Duodenal mucosa (tissue), 2 donors: ENCODE measurements around the gene ECHS1.
A peak's percentile ranks its signal among the peaks of the same experiment; 100 is the strongest.
"Not testable (repeated sequence)": the region's sequence is repeated elsewhere in the genome, so short reads cannot be mapped to it uniquely, and the experiment has no call there.

Experiments used
- H3K27ac ChIP-seq: one replicate; pipeline ENCODE4 v1.7.0; 2013; ENCODE audit warnings: low read depth, low read length
- H3K27me3 ChIP-seq, 2 donors: one replicate each; pipeline ENCODE4 v1.7.0; 2013; ENCODE audit warnings: low read length in 2 of 2, control low read depth in 1 of 2; ENCODE audit not compliant: insufficient read depth in 2 of 2, control insufficient read depth in 1 of 2
- H3K36me3 ChIP-seq, 2 donors: one replicate each; pipeline ENCODE4 v1.7.0; 2013; ENCODE audit warnings: low read length in 2 of 2, control low read depth in 1 of 2; ENCODE audit not compliant: insufficient read depth in 2 of 2, control insufficient read depth in 1 of 2
- H3K4me1 ChIP-seq, 2 donors: one replicate each; pipeline ENCODE4 v1.7.0; 2013; ENCODE audit warnings: low read length in 2 of 2, control low read depth in 1 of 2; ENCODE audit not compliant: insufficient read depth in 2 of 2, control insufficient read depth in 1 of 2
- H3K4me3 ChIP-seq, 2 donors: one replicate each; pipeline ENCODE4 v1.7.0; 2013; ENCODE audit warnings: low read length in 2 of 2, low read depth in 1 of 2
- H3K9ac ChIP-seq, 2 donors: one replicate each; pipeline ENCODE4 v1.7.0; 2013; ENCODE audit warnings: low read length in 2 of 2, low read depth in 1 of 2
- H3K9me3 ChIP-seq, 2 donors: one replicate each; pipeline ENCODE4 v1.7.0; 2013; ENCODE audit warnings: low read length in 2 of 2, control low read depth in 1 of 2; ENCODE audit not compliant: control insufficient read depth in 1 of 2

The ECHS1 gene

DNA sequence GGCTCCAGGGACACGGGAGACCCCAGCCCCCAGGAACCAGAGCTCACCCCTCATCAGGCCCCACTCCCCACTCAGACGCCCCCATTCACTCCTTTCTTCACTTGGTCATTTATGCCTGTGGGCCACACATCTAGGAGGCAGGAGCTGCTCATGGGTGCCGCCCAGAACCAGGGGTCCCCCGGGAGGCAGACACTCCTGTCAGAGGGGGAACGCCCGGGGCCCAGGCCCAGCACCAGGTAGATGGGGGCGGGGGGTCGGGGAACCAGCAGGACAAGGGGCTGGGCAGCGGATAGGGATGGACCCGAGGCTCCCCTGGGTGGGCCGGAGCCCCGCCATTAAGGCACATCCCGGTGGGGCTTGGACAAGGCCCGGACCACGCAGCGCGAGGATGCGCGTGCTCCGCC, 48.3 kb downstream of the ECHS1 start:
- no peak overlapping the region for H3K27ac ChIP-seq
- H3K4me1 ChIP-seq = peaks cover 7 to 10% of the 10 kb centered on the region in 2 donors
- no peaks in the 10 kb centered on the region for H3K9me3 ChIP-seq
- H3K4me3 ChIP-seq = peak overlapping the region in 1 of 2 donors; percentile 54
- no peaks in the 10 kb centered on the region for H3K36me3 ChIP-seq
- no peak overlapping the region for H3K9ac ChIP-seq
- H3K27me3 ChIP-seq = peaks cover 44 to 45% of the 10 kb centered on the region in 2 donors

- H3K9me3 ChIP-seq = no peaks in the 10 kb centered on the region
- H3K4me1 ChIP-seq = peaks cover 7 to 10% of the 10 kb centered on the region in 2 donors
- no peak overlapping the region for H3K9ac ChIP-seq
- no peak overlapping the region for H3K27ac ChIP-seq
- no peaks in the 10 kb centered on the region for H3K36me3 ChIP-seq
- H3K4me3 ChIP-seq = peak overlapping the region in 1 of 2 donors; percentile 54
- H3K27me3 ChIP-seq = peaks cover 45 to 47% of the 10 kb centered on the region in 2 donors
Observed at GRCh38 chr10:133324198-133324792, 48.9 kb downstream of the ECHS1 start.

DNA sequence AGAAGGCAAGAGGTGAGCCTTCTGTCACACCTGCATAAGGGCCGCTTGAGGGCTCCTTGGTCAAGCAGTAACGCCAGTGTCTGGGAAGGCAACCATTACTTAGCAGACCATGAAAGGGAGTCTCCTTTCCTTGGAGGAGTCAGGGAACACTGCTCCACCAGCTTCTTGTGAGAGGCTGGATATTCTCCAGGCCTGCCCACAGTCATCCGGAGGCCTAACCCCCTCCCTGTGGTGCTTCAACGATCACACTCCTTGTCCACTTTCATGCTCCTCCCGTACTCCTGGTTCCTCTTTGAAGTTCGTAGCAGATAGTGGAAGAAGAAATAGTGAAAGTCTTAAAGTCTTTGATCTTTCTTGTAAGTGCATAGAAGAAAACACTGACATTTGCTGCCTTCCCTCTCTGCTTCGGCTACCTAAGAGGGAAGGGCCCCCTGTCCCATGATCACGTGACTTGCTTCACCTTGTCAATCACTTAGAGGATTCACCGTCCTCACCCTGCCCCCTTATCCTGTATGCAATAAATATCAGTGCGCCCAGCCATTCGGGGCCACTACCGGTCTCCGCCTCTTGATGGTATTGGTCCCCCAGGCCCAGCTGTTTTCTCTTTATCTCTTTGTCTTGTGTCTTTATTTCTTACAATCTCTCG, 51.0 kb downstream of the ECHS1 start:
- not testable (repeated sequence) for H3K9me3 ChIP-seq, H3K9ac ChIP-seq, H3K27ac ChIP-seq, H3K36me3 ChIP-seq, H3K4me3 ChIP-seq
- Histone ChIP-seq H3K4me1 (peaks cover 7 to 10% of the 10 kb centered on the region in 2 donors), H3K27me3 (peaks cover 27 to 31% of the 10 kb centered on the region in 2 donors)

GRCh38 chr10:133320852-133321422, 52.2 kb downstream of the ECHS1 start:
- not testable (repeated sequence) for H3K4me3 ChIP-seq, H3K36me3 ChIP-seq, H3K9me3 ChIP-seq, H3K27ac ChIP-seq, H3K4me1 ChIP-seq, H3K9ac ChIP-seq
- peaks cover 14 to 18% of the 10 kb centered on the region in 2 donors for H3K27me3 ChIP-seq

DNA sequence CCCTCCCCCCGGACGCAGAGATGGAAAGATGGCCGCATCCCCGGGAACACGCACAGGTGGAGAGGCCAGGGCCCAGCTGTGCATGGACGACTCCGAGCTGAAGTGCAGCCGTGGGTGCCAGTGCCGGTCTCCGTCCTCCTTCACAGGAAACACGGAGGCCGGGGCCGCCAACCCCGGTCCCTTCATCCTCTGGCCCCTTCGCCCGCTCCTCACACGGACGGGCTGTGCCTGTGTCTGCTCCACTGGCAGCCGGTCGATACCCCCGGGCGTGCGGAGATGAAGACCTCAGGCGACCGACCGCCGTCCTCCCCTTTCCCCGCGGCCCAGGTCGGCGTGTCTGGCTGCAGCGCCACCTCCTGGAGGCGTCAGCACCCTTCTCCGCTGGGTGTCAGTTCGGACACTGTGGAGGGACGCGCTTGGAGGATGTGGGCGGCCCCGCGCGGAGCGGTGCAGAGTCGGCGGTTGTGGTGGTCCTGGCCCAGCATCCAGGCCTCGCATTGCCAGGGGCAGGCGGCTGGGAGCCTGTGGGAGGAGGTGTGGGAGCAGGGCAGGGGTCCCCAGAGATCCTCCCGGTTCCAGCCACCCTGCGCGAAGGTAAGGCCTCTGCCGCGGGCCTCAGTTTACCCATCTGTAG, 54.5 kb downstream of the ECHS1 start:
- Histone ChIP-seq H3K36me3 (no peaks in the 10 kb centered on the region), H3K27ac (no peak overlapping the region), H3K9ac (no peak overlapping the region), H3K27me3 (peaks cover 6 to 8% of the 10 kb centered on the region in 2 donors), H3K9me3 (no peaks in the 10 kb centered on the region), H3K4me1 (peaks cover 0 to 2% of the 10 kb centered on the region in 2 donors), H3K4me3 (peak overlapping the region; percentile 47 to 54)

- Histone ChIP-seq H3K4me1 (peaks cover 0 to 2% of the 10 kb centered on the region in 2 donors), H3K36me3 (peaks cover 14% of the 10 kb centered on the region in 2 donors), H3K27me3 (peaks cover 6 to 8% of the 10 kb centered on the region in 2 donors), H3K27ac (no peak overlapping the region), H3K9me3 (no peaks in the 10 kb centered on the region), H3K4me3 (no peak overlapping the region), H3K9ac (no peak overlapping the region)
Observed at GRCh38 chr10:133316732-133317131, 56.4 kb downstream of the ECHS1 start.

- Histone ChIP-seq H3K36me3 (peaks cover 14 to 19% of the 10 kb centered on the region in 2 donors), H3K27ac (no peak overlapping the region), H3K27me3 (peaks cover 6 to 8% of the 10 kb centered on the region in 2 donors), H3K9ac (no peak overlapping the region), H3K9me3 (no peaks in the 10 kb centered on the region), H3K4me1 (peaks cover 0 to 2% of the 10 kb centered on the region in 2 donors), H3K4me3 (no peak overlapping the region)
Observed at GRCh38 chr10:133316266-133316665, 56.9 kb downstream of the ECHS1 start.

DNA sequence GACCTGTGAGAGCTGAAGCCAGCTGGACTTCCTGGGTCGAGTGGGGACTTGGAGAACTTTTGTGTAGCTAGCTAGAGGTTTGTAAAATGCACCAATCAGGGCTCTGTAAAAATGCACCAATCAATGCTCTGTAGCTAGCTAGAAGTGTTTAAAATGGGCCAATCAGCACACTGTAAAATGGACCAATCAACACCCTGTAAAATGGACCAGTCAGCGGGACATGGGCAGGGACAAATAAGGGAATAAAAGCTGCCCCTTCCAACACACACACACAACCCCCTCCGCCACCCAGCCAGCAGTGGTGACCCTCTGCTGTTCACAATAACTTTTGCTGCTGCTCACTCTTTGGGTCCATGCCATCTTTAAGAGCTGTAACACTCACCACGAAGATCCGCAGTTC, 57.3 kb downstream of the ECHS1 start:
- peaks cover 0 to 2% of the 10 kb centered on the region in 2 donors for H3K4me1 ChIP-seq
- H3K27me3 ChIP-seq = peaks cover 6 to 8% of the 10 kb centered on the region in 2 donors
- no peaks in the 10 kb centered on the region for H3K9me3 ChIP-seq
- no peak overlapping the region for H3K27ac ChIP-seq
- H3K9ac ChIP-seq = no peak overlapping the region
- H3K36me3 ChIP-seq = peaks cover 14 to 21% of the 10 kb centered on the region in 2 donors
- H3K4me3 ChIP-seq = no peak overlapping the region

- Histone ChIP-seq H3K4me3 (no peak overlapping the region), H3K9ac (no peak overlapping the region), H3K9me3 (no peaks in the 10 kb centered on the region), H3K27me3 (peaks cover 6 to 8% of the 10 kb centered on the region in 2 donors), H3K27ac (no peak overlapping the region), H3K36me3 (peaks cover 14 to 29% of the 10 kb centered on the region in 2 donors), H3K4me1 (peaks cover 7 to 8% of the 10 kb centered on the region in 2 donors)
Observed at GRCh38 chr10:133314911-133315310, 58.2 kb downstream of the ECHS1 start.

DNA sequence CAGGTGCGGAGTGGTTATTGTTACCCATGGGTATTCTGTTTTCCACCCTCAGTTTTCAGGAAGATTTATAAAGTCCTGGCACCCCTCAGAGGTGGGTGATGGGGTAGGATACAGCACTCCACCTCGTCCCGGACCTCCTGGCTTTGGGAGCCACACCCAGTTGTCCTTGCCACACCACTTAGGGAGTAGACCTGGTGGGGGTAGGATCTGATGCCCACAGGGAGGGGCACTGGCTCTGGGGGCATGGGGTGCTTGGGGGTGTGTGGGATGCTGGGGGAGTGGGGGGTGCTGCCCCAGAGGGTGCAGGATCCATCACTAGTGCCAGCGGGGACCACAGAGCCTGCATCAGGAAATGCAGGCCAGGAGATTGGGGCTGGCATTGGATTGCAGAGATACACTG, 60.0 kb downstream of the ECHS1 start:
- Histone ChIP-seq H3K4me3 (no peak overlapping the region), H3K4me1 (peaks cover 14 to 17% of the 10 kb centered on the region in 2 donors), H3K27ac (no peak overlapping the region), H3K9ac (no peak overlapping the region), H3K9me3 (no peaks in the 10 kb centered on the region), H3K36me3 (peaks cover 14 to 29% of the 10 kb centered on the region in 2 donors), H3K27me3 (no peaks in the 10 kb centered on the region)
